HepG2 (cell line): ENCODE data around the gene ANTXR1. TPM values are rescaled to one million over a fixed set of nuclear protein-coding genes. Genes with fewer than 3 reads are reported as not detected.
A peak's percentile ranks its signal among the peaks of the same experiment; 100 is the strongest.

Experiments
- AGO1 ChIP-seq: fragments of 200-400 bp; formaldehyde crosslinking; IDR thresholded peaks from 2 replicates; pipeline ENCODE4 v1.6.1; 2017; ENCODE audit warnings: mild to moderate bottlenecking, low read depth, low read length, moderate library complexity; ENCODE audit not compliant: poor library complexity, severe bottlenecking
- AHR ChIP-seq: IDR thresholded peaks from 2 replicates; pipeline ENCODE4 v1.6.1; 2018; ENCODE audit warnings: missing genetic modification reagents, missing compliant biosample characterization
- GTF3A ChIP-seq: sonication (generic); formaldehyde crosslinking; conservative IDR thresholded peaks from 2 replicates; pipeline ENCODE4 v1.4.0; 2020; ENCODE audit warnings: mild to moderate bottlenecking, missing genetic modification reagents
- HCFC1 ChIP-seq: fragments of 150-350 bp; IDR thresholded peaks from 2 replicates; pipeline ENCODE4 v1.6.1; 2014; ENCODE audit warnings: low read depth, low read length
- HNF4A ChIP-seq: sonication (generic); formaldehyde crosslinking; IDR thresholded peaks from 2 replicates; pipeline ENCODE4 v1.4.0; 2020; ENCODE audit warnings: missing genetic modification reagents
- IRX3 ChIP-seq: sonication (generic); formaldehyde crosslinking; IDR thresholded peaks from 2 replicates; pipeline ENCODE4 v1.8.1; 2023; ENCODE audit warnings: mild to moderate bottlenecking, low read depth, missing genetic modification reagents, borderline replicate concordance
- ISL2 ChIP-seq: sonication (generic); formaldehyde crosslinking; IDR thresholded peaks from 2 replicates; pipeline ENCODE4 v1.5.0; 2020; ENCODE audit warnings: missing genetic modification reagents
- KDM2A ChIP-seq: sonication (generic); formaldehyde crosslinking; IDR thresholded peaks from 2 replicates; pipeline ENCODE4 v1.4.0; 2020; ENCODE audit warnings: low read depth, missing genetic modification reagents, borderline replicate concordance
- KDM4B ChIP-seq: sonication (generic); formaldehyde crosslinking; IDR thresholded peaks from 2 replicates; pipeline ENCODE4 v1.4.0; 2020; ENCODE audit warnings: missing genetic modification reagents
- MZF1 ChIP-seq: sonication (generic); formaldehyde crosslinking; IDR thresholded peaks from 2 replicates; pipeline ENCODE4 v1.8.1; 2023; ENCODE audit warnings: mild to moderate bottlenecking, missing genetic modification reagents, borderline replicate concordance
- NFIB ChIP-seq: sonication (generic); formaldehyde crosslinking; IDR thresholded peaks from 2 replicates; pipeline ENCODE4 v1.9.0; 2021; ENCODE audit warnings: missing genetic modification reagents, mild to moderate bottlenecking, borderline replicate concordance
- PHF20 ChIP-seq: sonication (generic); formaldehyde crosslinking; IDR thresholded peaks from 2 replicates; pipeline ENCODE4 v1.5.0; 2020; ENCODE audit warnings: mild to moderate bottlenecking, missing genetic modification reagents
- PRPF4 ChIP-seq: fragments of 200-400 bp; formaldehyde crosslinking; IDR thresholded peaks from 2 replicates; pipeline ENCODE4 v1.6.1; 2016; ENCODE audit warnings: low read length, low read depth; ENCODE audit not compliant: poor library complexity, severe bottlenecking
- TEAD3 ChIP-seq: optimal IDR thresholded peaks from 2 replicates; pipeline ENCODE3; 2016; ENCODE audit warnings: borderline replicate concordance
- YY1 ChIP-seq: IDR thresholded peaks from 2 replicates; pipeline ENCODE4 v1.6.1; 2011; ENCODE audit warnings: low read length, low read depth, moderate library complexity, mild to moderate bottlenecking; ENCODE audit not compliant: insufficient read depth, insufficient replicate concordance
- ZBTB42 ChIP-seq: sonication (generic); formaldehyde crosslinking; IDR thresholded peaks from 2 replicates; pipeline ENCODE4 v1.5.0; 2020; ENCODE audit warnings: mild to moderate bottlenecking, missing genetic modification reagents
- ZNF224 ChIP-seq: sonication (generic); formaldehyde crosslinking; IDR thresholded peaks from 2 replicates; pipeline ENCODE4 v1.5.0; 2020; ENCODE audit warnings: mild to moderate bottlenecking, missing genetic modification reagents
- ZNF337 ChIP-seq: sonication (generic); formaldehyde crosslinking; IDR thresholded peaks from 2 replicates; pipeline ENCODE4 v1.5.1; 2020; ENCODE audit warnings: missing genetic modification reagents, low read depth, mild to moderate bottlenecking, borderline replicate concordance
- ZNF570 ChIP-seq: sonication (generic); formaldehyde crosslinking; IDR thresholded peaks from 2 replicates; pipeline ENCODE4 v1.4.0; 2020; ENCODE audit warnings: mild to moderate bottlenecking, missing genetic modification reagents, borderline replicate concordance
- ZNF644 ChIP-seq: IDR thresholded peaks from 2 replicates; pipeline ENCODE4 v1.6.1; 2016; ENCODE audit warnings: low read depth
- ZNF772 ChIP-seq: sonication (generic); formaldehyde crosslinking; IDR thresholded peaks from 2 replicates; pipeline ENCODE4 v1.5.0; 2020; ENCODE audit warnings: mild to moderate bottlenecking, missing genetic modification reagents
- ZSCAN22 ChIP-seq: sonication (generic); formaldehyde crosslinking; IDR thresholded peaks from 2 replicates; pipeline ENCODE4 v1.4.0; 2020; ENCODE audit warnings: mild to moderate bottlenecking, missing genetic modification reagents
- polyA plus RNA-seq, 8 experiments: library from polyadenylated mRNA; depleted of rRNA in 3 of 8; stranded (reverse) in 7 of 8; unstranded in 1 of 8; fragments of >200 nt; fragmentation: Illumina TruSeq in 4 of 8; extraction: Trizol in 4 of 8; gene quantifications; 2 replicates each; pipeline versions ENCODE4 v1.2.1 to v1.2.3, GENCODE V29; 2011 to 2016; ENCODE audit warnings: low read depth in 4 of 8, missing spikeins in 1 of 8, mixed read lengths in 1 of 8; ENCODE audit not compliant: insufficient read depth in 1 of 8
- total RNA-seq, 5 experiments: library from RNA; depleted of rRNA; stranded (reverse); fragments of >200 nt; fragmentation: Illumina TruSeq; extraction: Trizol; gene quantifications; 2 replicates each; pipeline ENCODE4 v1.2.3, GENCODE V29; 2016; ENCODE audit warnings: low read depth in 1 of 5
- TF ChIP-seq, protein P1 (sequence below): IDR thresholded peaks from 2 replicates; pipeline ENCODE4 v1.6.1; 2018; ENCODE audit warnings: missing genetic modification reagents
- TF ChIP-seq, protein P2 (sequence below): sonication (generic); formaldehyde crosslinking; IDR thresholded peaks from 2 replicates; pipeline ENCODE4 v1.4.0; 2020; ENCODE audit warnings: missing genetic modification reagents, mild to moderate bottlenecking, borderline replicate concordance

ANTXR1 gene
- total and polyA plus RNA-seq, 2 of the 13 experiments (the other 11 are each of a cell fraction or from before 2014, with no cell fraction given) = 4.5 to 12.7 TPM

DNA sequence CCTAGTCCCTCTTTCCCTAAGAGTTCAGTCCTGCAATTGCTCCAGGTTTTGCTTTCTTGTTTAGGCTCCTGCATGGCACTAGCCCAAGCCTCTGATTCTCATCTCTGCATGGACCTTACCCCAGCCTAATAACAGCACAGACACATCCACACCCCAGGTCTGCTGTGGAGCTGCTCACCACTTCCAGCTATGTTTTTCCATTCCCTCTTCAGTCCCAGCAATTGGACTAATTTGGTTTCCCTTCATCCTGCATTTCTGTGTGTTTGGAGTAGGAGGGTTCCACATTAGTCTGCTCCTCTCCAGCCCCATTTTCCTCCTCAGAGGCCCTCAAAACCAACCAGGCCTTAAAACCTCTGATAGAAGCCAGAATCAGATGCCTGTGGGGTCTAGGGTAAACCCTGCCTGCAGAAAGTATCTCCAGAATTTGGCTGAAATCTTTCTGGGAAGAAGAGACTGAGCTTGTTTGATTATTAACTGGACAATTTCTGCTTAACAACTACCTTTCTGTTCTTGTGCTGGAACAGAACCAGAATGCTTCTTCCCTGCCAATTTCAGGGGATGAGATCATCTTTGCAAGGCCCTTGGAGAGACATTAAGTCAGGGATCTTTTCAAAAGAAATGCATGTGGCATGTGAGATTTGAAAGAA, 278.1 kb downstream of the ANTXR1 start (continued):
- no peak for TF ChIP-seq ZNF772
- no peak for TF ChIP-seq HNF4A
- no peak for TF ChIP-seq KDM4B (CRISPR knock-in tag)
- no peak for TF ChIP-seq ZNF337
- no peak for TF ChIP-seq AHR (CRISPR knock-in tag)
- TF ChIP-seq PHF20 (CRISPR knock-in tag) = no peak
- TF ChIP-seq, protein P1, sequence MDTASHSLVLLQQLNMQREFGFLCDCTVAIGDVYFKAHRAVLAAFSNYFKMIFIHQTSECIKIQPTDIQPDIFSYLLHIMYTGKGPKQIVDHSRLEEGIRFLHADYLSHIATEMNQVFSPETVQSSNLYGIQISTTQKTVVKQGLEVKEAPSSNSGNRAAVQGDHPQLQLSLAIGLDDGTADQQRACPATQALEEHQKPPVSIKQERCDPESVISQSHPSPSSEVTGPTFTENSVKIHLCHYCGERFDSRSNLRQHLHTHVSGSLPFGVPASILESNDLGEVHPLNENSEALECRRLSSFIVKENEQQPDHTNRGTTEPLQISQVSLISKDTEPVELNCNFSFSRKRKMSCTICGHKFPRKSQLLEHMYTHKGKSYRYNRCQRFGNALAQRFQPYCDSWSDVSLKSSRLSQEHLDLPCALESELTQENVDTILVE = no peak
- TF ChIP-seq HCFC1 = no peak
- no peak for TF ChIP-seq IRX3 (CRISPR knock-in tag)
- TF ChIP-seq GTF3A = no peak
- TF ChIP-seq ZNF570 (CRISPR knock-in tag) = no peak
- no peak for TF ChIP-seq ZBTB42 (CRISPR knock-in tag)
- peak; percentile 43; the same call in 1 of the 2 replicates for TF ChIP-seq ZNF644 (CRISPR knock-in tag)
- no peak for TF ChIP-seq ZSCAN22 (CRISPR knock-in tag)
- no peak for TF ChIP-seq MZF1 (CRISPR knock-in tag)
- TF ChIP-seq NFIB = no peak
- TF ChIP-seq ZNF224 (CRISPR knock-in tag) = no peak
- TF ChIP-seq TEAD3 (CRISPR knock-in tag) = peak; percentile 25
- TF ChIP-seq, protein P2, sequence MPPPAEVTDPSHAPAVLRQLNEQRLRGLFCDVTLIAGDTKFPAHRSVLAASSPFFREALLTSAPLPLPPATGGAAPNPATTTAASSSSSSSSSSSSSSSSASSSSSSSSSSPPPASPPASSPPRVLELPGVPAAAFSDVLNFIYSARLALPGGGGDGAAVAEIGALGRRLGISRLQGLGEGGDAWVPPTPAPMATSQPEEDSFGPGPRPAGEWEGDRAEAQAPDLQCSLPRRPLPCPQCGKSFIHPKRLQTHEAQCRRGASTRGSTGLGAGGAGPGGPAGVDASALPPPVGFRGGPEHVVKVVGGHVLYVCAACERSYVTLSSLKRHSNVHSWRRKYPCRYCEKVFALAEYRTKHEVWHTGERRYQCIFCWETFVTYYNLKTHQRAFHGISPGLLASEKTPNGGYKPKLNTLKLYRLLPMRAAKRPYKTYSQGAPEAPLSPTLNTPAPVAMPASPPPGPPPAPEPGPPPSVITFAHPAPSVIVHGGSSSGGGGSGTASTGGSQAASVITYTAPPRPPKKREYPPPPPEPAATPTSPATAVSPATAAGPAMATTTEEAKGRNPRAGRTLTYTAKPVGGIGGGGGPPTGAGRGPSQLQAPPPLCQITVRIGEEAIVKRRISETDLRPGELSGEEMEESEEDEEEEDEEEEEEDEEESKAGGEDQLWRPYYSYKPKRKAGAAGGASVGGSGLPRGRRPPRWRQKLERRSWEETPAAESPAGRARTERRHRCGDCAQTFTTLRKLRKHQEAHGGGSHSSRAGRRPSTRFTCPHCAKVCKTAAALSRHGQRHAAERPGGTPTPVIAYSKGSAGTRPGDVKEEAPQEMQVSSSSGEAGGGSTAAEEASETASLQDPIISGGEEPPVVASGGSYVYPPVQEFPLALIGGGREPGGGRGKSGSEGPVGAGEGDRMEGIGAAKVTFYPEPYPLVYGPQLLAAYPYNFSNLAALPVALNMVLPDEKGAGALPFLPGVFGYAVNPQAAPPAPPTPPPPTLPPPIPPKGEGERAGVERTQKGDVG (CRISPR knock-in tag) = no peak
- TF ChIP-seq AGO1 = no peak
- TF ChIP-seq ISL2 (CRISPR knock-in tag) = peak; percentile 11; the same call in 1 of the 2 replicates
- peak; percentile 11 for TF ChIP-seq PRPF4
- no peak for TF ChIP-seq YY1
- no peak for TF ChIP-seq KDM2A
